ENCODE data around the gene FBN1.

- TF ChIP-seq CTCF (IDR thresholded peaks at IDR 0.05) (no peak), EP300 (IDR thresholded peaks at IDR 0.05) (no peak), POLR2A (IDR thresholded peaks at IDR 0.05) (no peak), POLR2AphosphoS5 (IDR thresholded peaks at IDR 0.05) (peak in 2 of 4 donors; percentile 12 to 20)
Measured at GRCh38 chr15:48389691-48390143, 255.8 kb downstream of the FBN1 start.

Measured in sigmoid colon (tissue), 4 donors.